Measurements from ENCODE around the gene ADM2. TPM values are rescaled to one million over a fixed set of nuclear protein-coding genes. Genes with fewer than 3 reads are reported as not detected.

The ADM2 gene
- polyA plus RNA-seq, 4 donors, result 2.2 to 14.7 (median 8.7) TPM

DNA sequence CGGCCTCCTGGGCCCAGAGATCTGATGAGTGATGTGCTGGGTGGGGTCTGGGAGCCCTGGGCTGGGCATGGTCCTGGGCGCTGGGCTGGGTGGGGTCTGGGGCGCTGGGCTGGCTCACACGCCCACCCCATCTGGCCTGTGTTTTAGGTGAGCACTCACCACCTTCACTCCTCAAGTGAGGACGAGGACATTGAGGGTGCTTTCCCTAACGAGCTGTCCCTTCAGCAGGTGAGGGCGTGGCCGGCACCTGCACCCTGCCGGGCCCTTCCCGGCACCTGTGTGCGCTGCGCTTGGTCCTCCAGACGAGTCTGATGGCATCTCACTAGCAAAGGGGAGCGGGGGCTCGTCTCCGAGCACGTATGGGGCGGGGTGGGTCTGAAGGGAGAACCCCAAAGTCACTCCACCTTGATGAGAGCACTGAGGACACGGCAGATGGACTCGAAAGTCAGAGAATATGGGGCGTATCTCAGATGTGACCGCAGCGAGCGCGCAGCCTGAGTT is 44.5 kb upstream of the ADM2 start:
- no peak for FAIRE-seq
- Histone ChIP-seq H3K4me1 (ENCODE audit: control insufficient read depth in 3 of 3, insufficient read depth in 2 of 3, low read depth in 1 of 3, low read length in 2 of 3) (no peaks in the 10 kb centered on the region), H3K4me3 (ENCODE audit: low read depth in 1 of 3, low read length in 3 of 3) (no peak overlapping the region), H3K36me3 (ENCODE audit: control insufficient read depth in 3 of 3, insufficient read depth in 2 of 3, low read depth in 1 of 3, low read length in 3 of 3) (peaks cover 17 to 85% (median 25%) of the 10 kb centered on the region in 3 donors), H3K27ac (ENCODE audit: low read depth in 1 of 3, low read length in 2 of 3) (no peak overlapping the region), H3K27me3 (ENCODE audit: control insufficient read depth in 3 of 3, insufficient read depth in 3 of 3, low read length in 3 of 3) (no peaks in the 10 kb centered on the region), H3K9me3 (ENCODE audit: control insufficient read depth in 2 of 2, insufficient read depth in 1 of 2, low read depth in 1 of 2, low read length in 1 of 2) (no peaks in the 10 kb centered on the region)
- DNase-seq, result no peak
- WGBS, 3 donors, result 85 to 90% (median 87%) methylated on average over 20 to 25 of the region's 25 CpGs

DNA sequence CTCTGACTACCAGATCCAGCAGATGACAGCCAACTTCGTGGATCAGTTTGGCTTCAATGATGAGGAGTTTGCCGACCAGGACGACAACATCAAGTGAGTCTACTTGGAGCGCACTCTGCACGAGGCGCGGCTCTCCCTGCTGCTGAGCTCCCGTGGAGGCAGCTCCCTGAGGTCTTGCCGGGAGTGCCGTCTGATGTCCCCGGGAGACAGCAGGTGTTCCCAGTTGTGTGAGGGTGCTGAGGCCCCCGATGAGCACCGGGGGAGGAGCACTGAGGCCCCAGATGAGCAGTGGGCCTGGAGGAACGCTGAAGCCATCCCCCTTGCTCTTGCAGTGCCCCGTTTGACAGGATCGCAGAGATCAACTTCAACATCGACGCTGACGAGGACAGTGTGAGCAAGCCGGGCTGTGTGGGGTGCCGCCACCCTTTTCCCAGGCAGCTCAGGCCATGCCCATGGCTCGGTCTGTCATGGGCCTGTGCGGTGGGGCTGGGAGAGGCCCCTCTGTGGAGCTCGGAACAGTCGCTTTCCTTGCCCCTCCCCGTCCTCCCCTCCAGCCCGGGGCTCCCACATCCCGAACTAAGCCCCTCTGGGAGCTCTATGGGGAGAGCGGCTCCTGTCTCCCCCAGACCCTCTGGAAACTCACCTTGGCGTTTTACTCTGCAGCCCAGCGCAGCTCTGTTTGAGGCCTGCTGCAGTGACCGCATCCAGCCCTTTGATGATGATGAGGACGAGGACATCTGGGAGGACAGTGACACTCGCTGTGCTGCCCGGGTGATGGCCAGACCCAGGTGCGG is 43.6 kb upstream of the ADM2 start:
- H3K36me3 ChIP-seq (ENCODE audit: control insufficient read depth in 3 of 3, insufficient read depth in 2 of 3, low read depth in 1 of 3, low read length in 3 of 3), result peaks cover 15 to 82% (median 17%) of the 10 kb centered on the region in 3 donors
- 87 to 89% (median 88%) methylated on average over 35 to 36 of the region's 36 CpGs for WGBS, 3 donors
- H3K4me3 ChIP-seq (ENCODE audit: low read depth in 1 of 3, low read length in 3 of 3), result no peak overlapping the region
- no peak for DNase-seq
- H3K27me3 ChIP-seq (ENCODE audit: control insufficient read depth in 3 of 3, insufficient read depth in 3 of 3, low read length in 3 of 3), result no peaks in the 10 kb centered on the region
- H3K4me1 ChIP-seq (ENCODE audit: control insufficient read depth in 3 of 3, insufficient read depth in 2 of 3, low read depth in 1 of 3, low read length in 2 of 3), result no peaks in the 10 kb centered on the region
- no peak for FAIRE-seq
- no peaks in the 10 kb centered on the region for H3K9me3 ChIP-seq (ENCODE audit: control insufficient read depth in 2 of 2, insufficient read depth in 1 of 2, low read depth in 1 of 2, low read length in 1 of 2)
- no peak overlapping the region for H3K27ac ChIP-seq (ENCODE audit: low read depth in 1 of 3, low read length in 2 of 3)

- H3K27me3 ChIP-seq (ENCODE audit: control insufficient read depth in 3 of 3, insufficient read depth in 3 of 3, low read length in 3 of 3), result no peaks in the 10 kb centered on the region
- DNase-seq (no peak), FAIRE-seq (no peak)
- H3K4me3 ChIP-seq (ENCODE audit: low read depth in 1 of 3, low read length in 3 of 3), result no peak overlapping the region
- no peaks in the 10 kb centered on the region for H3K4me1 ChIP-seq (ENCODE audit: control insufficient read depth in 3 of 3, insufficient read depth in 2 of 3, low read depth in 1 of 3, low read length in 2 of 3)
- H3K27ac ChIP-seq (ENCODE audit: low read depth in 1 of 3, low read length in 2 of 3), result no peak overlapping the region
- peaks cover 15 to 85% (median 16%) of the 10 kb centered on the region in 3 donors for H3K36me3 ChIP-seq (ENCODE audit: control insufficient read depth in 3 of 3, insufficient read depth in 2 of 3, low read depth in 1 of 3, low read length in 3 of 3)
- no peaks in the 10 kb centered on the region for H3K9me3 ChIP-seq (ENCODE audit: control insufficient read depth in 2 of 2, insufficient read depth in 1 of 2, low read depth in 1 of 2, low read length in 1 of 2)
- 88% methylated on average over 30 to 34 of the region's 34 CpGs for WGBS, 3 donors
These were observed 42.8 kb upstream of the ADM2 start for GRCh38 chr22:50438305-50439275.

DNA sequence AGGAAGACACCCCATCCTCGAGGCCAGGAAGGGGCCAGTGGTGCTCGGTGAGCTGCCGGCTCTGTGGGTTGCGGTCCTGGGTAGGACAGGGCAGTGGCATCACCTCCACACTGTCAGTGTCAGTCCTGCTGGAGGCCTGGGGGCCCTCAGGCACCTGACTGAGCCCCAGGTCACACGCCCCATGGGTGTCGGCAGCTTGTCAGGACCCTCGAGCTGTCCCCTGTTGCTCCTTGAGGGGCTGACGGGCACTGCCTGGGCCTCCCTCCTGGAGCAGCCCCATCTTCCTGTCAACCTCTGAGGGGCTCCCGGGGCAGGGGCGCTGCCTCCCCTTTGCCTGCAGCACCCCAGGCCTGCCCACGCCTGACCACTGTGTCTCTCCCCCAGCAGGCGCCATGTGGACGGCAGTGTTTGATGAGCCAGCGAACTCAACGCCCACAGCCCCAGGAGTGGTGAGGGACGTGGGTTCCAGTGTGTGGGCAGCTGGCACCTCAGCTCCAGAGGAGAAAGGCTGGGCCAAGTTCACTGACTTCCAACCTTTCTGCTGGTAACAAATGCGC is 42.0 kb upstream of the ADM2 start:
- DNase-seq (no peak), FAIRE-seq (no peak)
- WGBS, 3 donors, result 82 to 89% (median 88%) methylated on average over 16 to 17 of the region's 17 CpGs
- H3K9me3 ChIP-seq (ENCODE audit: control insufficient read depth in 2 of 2, insufficient read depth in 1 of 2, low read depth in 1 of 2, low read length in 1 of 2), result no peaks in the 10 kb centered on the region
- H3K4me1 ChIP-seq (ENCODE audit: control insufficient read depth in 3 of 3, insufficient read depth in 2 of 3, low read depth in 1 of 3, low read length in 2 of 3), result no peaks in the 10 kb centered on the region
- no peak overlapping the region for H3K4me3 ChIP-seq (ENCODE audit: low read depth in 1 of 3, low read length in 3 of 3)
- no peaks in the 10 kb centered on the region for H3K27me3 ChIP-seq (ENCODE audit: control insufficient read depth in 3 of 3, insufficient read depth in 3 of 3, low read length in 3 of 3)
- H3K27ac ChIP-seq (ENCODE audit: low read depth in 1 of 3, low read length in 2 of 3), result no peak overlapping the region
- H3K36me3 ChIP-seq (ENCODE audit: control insufficient read depth in 3 of 3, insufficient read depth in 2 of 3, low read depth in 1 of 3, low read length in 3 of 3), result peaks cover 15 to 92% (median 16%) of the 10 kb centered on the region in 3 donors

DNA sequence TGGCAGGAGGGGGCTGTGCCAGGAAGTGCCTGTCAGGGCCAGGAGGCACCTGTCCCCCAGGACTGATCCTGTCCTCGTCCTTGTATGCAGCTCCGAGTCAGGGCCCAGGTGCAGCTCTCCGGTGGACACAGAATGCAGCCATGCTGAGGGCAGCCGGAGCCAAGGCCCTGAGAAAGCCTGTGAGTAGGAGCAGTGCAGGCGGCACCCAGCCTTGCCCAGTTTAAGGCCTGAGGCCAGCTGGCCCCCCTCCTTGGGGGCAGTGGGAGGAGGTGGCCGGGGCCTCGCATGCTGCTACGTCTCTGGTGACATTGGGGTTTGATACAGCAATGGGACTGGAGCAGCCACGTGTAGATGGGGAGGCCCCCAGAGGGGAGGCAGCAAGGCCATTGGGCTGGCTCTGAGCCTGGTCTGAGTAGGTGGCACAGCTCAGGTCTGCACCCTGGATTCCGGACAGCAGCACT is 41.4 kb upstream of the ADM2 start:
- DNase-seq (no peak), FAIRE-seq (no peak)
- Histone ChIP-seq H3K4me1 (ENCODE audit: control insufficient read depth in 3 of 3, insufficient read depth in 2 of 3, low read depth in 1 of 3, low read length in 2 of 3) (peaks cover 0 to 4% (median 0%) of the 10 kb centered on the region in 3 donors), H3K27me3 (ENCODE audit: control insufficient read depth in 3 of 3, insufficient read depth in 3 of 3, low read length in 3 of 3) (no peaks in the 10 kb centered on the region), H3K4me3 (ENCODE audit: low read depth in 1 of 3, low read length in 3 of 3) (no peak overlapping the region), H3K27ac (ENCODE audit: low read depth in 1 of 3, low read length in 2 of 3) (no peak overlapping the region), H3K9me3 (ENCODE audit: control insufficient read depth in 2 of 2, insufficient read depth in 1 of 2, low read depth in 1 of 2, low read length in 1 of 2) (no peaks in the 10 kb centered on the region), H3K36me3 (ENCODE audit: control insufficient read depth in 3 of 3, insufficient read depth in 2 of 3, low read depth in 1 of 3, low read length in 3 of 3) (peaks cover 15 to 94% (median 16%) of the 10 kb centered on the region in 3 donors)
- WGBS, 3 donors, result 79 to 82% (median 82%) methylated on average over 10 of the region's 10 CpGs

DNA sequence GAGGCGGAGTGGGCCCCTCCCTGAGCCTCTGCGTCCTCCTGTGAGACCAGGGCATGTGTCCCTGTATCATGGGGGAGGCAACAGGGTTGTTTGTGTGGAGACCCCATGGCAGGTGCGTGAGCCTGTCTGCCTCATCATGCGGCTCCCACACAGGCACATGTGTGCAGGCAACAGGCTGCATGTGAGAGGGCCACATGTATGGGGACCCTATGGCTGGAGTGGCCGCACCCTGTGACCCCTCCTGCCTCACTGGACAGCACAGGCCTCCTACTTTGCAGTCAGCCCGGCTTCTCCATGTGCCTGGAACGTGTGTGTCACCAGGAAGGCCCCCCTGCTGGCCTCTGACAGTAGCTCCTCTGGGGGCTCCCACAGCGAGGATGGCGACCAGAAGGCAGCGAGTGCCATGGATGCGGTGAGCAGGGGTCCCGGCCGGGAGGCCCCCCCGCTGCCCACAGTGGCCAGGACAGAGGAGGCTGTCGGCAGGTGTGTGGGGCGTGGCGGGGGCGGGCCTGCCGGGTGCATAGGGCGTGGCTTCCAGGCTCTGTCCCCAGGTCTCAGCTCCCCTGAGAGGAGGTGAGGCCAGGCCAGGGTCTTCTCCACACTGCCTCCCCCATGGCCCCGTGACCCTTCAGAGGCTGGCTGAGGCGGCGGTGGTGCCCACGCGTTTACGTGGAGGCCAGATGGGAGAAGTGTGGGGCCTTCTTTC is 40.6 kb upstream of the ADM2 start:
- no peak for FAIRE-seq
- H3K9me3 ChIP-seq (ENCODE audit: control insufficient read depth in 2 of 2, insufficient read depth in 1 of 2, low read depth in 1 of 2, low read length in 1 of 2), result no peaks in the 10 kb centered on the region
- no peak overlapping the region for H3K27ac ChIP-seq (ENCODE audit: low read depth in 1 of 3, low read length in 2 of 3)
- no peaks in the 10 kb centered on the region for H3K27me3 ChIP-seq (ENCODE audit: control insufficient read depth in 3 of 3, insufficient read depth in 3 of 3, low read length in 3 of 3)
- 70 to 84% (median 78%) methylated on average over 20 to 26 of the region's 26 CpGs for WGBS, 3 donors
- peaks cover 12 to 94% (median 16%) of the 10 kb centered on the region in 3 donors for H3K36me3 ChIP-seq (ENCODE audit: control insufficient read depth in 3 of 3, insufficient read depth in 2 of 3, low read depth in 1 of 3, low read length in 3 of 3)
- H3K4me1 ChIP-seq (ENCODE audit: control insufficient read depth in 3 of 3, insufficient read depth in 2 of 3, low read depth in 1 of 3, low read length in 2 of 3), result peaks cover 0 to 9% (median 0%) of the 10 kb centered on the region in 3 donors
- DNase-seq, result no peak
- no peak overlapping the region for H3K4me3 ChIP-seq (ENCODE audit: low read depth in 1 of 3, low read length in 3 of 3)

DNA sequence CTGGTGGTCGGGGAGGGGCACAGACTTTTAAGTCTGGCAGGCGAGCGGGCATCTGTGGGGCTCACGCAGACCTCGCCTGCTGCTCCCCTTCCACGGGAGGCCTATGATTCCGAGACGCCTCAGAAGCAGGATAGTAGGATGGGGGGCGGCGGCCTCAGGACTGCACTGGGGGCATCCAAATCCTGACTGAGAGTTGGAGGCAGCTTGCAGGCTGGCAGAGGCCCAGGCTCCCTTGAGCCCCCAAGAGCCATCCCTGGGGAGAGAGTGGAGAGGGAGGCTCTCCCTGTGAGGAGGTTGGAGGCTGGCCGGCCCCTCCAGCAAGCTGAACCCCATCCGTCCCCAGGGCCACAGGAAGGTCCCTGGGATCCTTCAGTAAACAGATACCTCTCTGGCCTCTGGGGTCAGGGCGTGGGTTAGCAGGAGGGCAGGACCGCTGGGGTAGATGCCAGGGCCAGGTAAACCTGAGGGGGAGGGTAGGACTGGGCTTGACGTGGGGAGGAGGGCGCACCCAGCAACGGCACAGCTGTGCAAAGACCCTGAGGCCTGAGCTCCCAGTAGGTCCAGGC is 39.8 kb upstream of the ADM2 start:
- Histone ChIP-seq H3K27me3 (ENCODE audit: control insufficient read depth in 3 of 3, insufficient read depth in 3 of 3, low read length in 3 of 3) (no peaks in the 10 kb centered on the region), H3K4me3 (ENCODE audit: low read depth in 1 of 3, low read length in 3 of 3) (no peak overlapping the region), H3K36me3 (ENCODE audit: control insufficient read depth in 3 of 3, insufficient read depth in 2 of 3, low read depth in 1 of 3, low read length in 3 of 3) (peaks cover 9 to 94% (median 17%) of the 10 kb centered on the region in 3 donors), H3K4me1 (ENCODE audit: control insufficient read depth in 3 of 3, insufficient read depth in 2 of 3, low read depth in 1 of 3, low read length in 2 of 3) (peaks cover 0 to 9% (median 0%) of the 10 kb centered on the region in 3 donors), H3K27ac (ENCODE audit: low read depth in 1 of 3, low read length in 2 of 3) (no peak overlapping the region), H3K9me3 (ENCODE audit: control insufficient read depth in 2 of 2, insufficient read depth in 1 of 2, low read depth in 1 of 2, low read length in 1 of 2) (no peaks in the 10 kb centered on the region)
- FAIRE-seq (no peak), DNase-seq (no peak)
- WGBS, 3 donors, result 85 to 90% (median 87%) methylated on average over 17 of the region's 17 CpGs

All from small intestine (tissue), 7 donors.